Measurements from ENCODE around the gene UGT1A6.

The UGT1A6 gene

GRCh38 chr2:233802132-233802815 is 109.6 kb downstream of the UGT1A6 start:
- H3K4me2 ChIP-seq (ENCODE audit: low read length), result no peak overlapping the region
- H3K9ac ChIP-seq, result no peak overlapping the region
- H3K79me2 ChIP-seq, result no peaks in the 10 kb centered on the region
- H3K9me3 ChIP-seq (ENCODE audit: control insufficient read depth, low read length), result no peaks in the 10 kb centered on the region
- no peak overlapping the region for H3K27ac ChIP-seq
- no peaks in the 10 kb centered on the region for H3K36me3 ChIP-seq (ENCODE audit: control insufficient read depth, insufficient read depth, low read length)
- H3K4me1 ChIP-seq, result no peaks in the 10 kb centered on the region
- H2AFZ ChIP-seq, result no peak overlapping the region
- no peaks in the 10 kb centered on the region for H3K27me3 ChIP-seq (ENCODE audit: control insufficient read depth, insufficient read depth, low read length)
- no peak overlapping the region for H3K4me3 ChIP-seq (ENCODE audit: low read depth, low read length)
- no peak for TF ChIP-seq CTCF (IDR thresholded peaks at IDR 0.05)

- Histone ChIP-seq H3K79me2 (no peaks in the 10 kb centered on the region), H3K9me3 (ENCODE audit: control insufficient read depth, low read length) (no peaks in the 10 kb centered on the region), H3K4me1 (no peaks in the 10 kb centered on the region), H3K4me2 (ENCODE audit: low read length) (no peak overlapping the region), H3K36me3 (ENCODE audit: control insufficient read depth, insufficient read depth, low read length) (no peaks in the 10 kb centered on the region), H3K4me3 (ENCODE audit: low read depth, low read length) (no peak overlapping the region), H2AFZ (no peak overlapping the region), H3K9ac (no peak overlapping the region), H3K27me3 (ENCODE audit: control insufficient read depth, insufficient read depth, low read length) (no peaks in the 10 kb centered on the region), H3K27ac (no peak overlapping the region)
- no peak for TF ChIP-seq CTCF (IDR thresholded peaks at IDR 0.05)
Observed at GRCh38 chr2:233803292-233803911, 110.7 kb downstream of the UGT1A6 start.

- TF ChIP-seq CTCF (IDR thresholded peaks at IDR 0.05), result no peak
- Histone ChIP-seq H3K9me3 (ENCODE audit: control insufficient read depth, low read length) (no peaks in the 10 kb centered on the region), H3K36me3 (ENCODE audit: control insufficient read depth, insufficient read depth, low read length) (no peaks in the 10 kb centered on the region), H3K9ac (no peak overlapping the region), H3K4me3 (ENCODE audit: low read depth, low read length) (no peak overlapping the region), H3K27me3 (ENCODE audit: control insufficient read depth, insufficient read depth, low read length) (no peaks in the 10 kb centered on the region), H3K79me2 (no peaks in the 10 kb centered on the region), H3K27ac (no peak overlapping the region), H2AFZ (no peak overlapping the region), H3K4me1 (no peaks in the 10 kb centered on the region), H3K4me2 (ENCODE audit: low read length) (no peak overlapping the region)
Observed at GRCh38 chr2:233803994-233804393, 111.3 kb downstream of the UGT1A6 start.

GRCh38 chr2:233807215-233807865 is 114.7 kb downstream of the UGT1A6 start:
- no peaks in the 10 kb centered on the region for H3K36me3 ChIP-seq (ENCODE audit: control insufficient read depth, insufficient read depth, low read length)
- H3K27ac ChIP-seq, result no peak overlapping the region
- no peaks in the 10 kb centered on the region for H3K79me2 ChIP-seq
- no peak for TF ChIP-seq CTCF (IDR thresholded peaks at IDR 0.05)
- H3K4me2 ChIP-seq (ENCODE audit: low read length), result no peak overlapping the region
- H3K9ac ChIP-seq, result no peak overlapping the region
- H3K27me3 ChIP-seq (ENCODE audit: control insufficient read depth, insufficient read depth, low read length), result no peaks in the 10 kb centered on the region
- no peaks in the 10 kb centered on the region for H3K9me3 ChIP-seq (ENCODE audit: control insufficient read depth, low read length)
- H2AFZ ChIP-seq, result no peak overlapping the region
- H3K4me3 ChIP-seq (ENCODE audit: low read depth, low read length), result no peak overlapping the region
- no peaks in the 10 kb centered on the region for H3K4me1 ChIP-seq
